Stimulated activated CD4-positive, alpha-beta T cell treated with anti-CD3 and anti-CD28 coated beads, Interleukin-4, amount 100 ng/mL, for 48 hours (primary cell): Measurements from ENCODE around the gene ZNF324B.
"Not testable (repeated sequence)": the region's sequence is repeated elsewhere in the genome, so short reads cannot be mapped to it uniquely, and the experiment has no call there.

Experiments
- DNase-seq, 2 donors: peaks; one replicate each; pipeline ENCODE4 v3.0.0-alpha.2; 2020; ENCODE audit warnings: low read depth in 2 of 2

ZNF324B gene

DNA sequence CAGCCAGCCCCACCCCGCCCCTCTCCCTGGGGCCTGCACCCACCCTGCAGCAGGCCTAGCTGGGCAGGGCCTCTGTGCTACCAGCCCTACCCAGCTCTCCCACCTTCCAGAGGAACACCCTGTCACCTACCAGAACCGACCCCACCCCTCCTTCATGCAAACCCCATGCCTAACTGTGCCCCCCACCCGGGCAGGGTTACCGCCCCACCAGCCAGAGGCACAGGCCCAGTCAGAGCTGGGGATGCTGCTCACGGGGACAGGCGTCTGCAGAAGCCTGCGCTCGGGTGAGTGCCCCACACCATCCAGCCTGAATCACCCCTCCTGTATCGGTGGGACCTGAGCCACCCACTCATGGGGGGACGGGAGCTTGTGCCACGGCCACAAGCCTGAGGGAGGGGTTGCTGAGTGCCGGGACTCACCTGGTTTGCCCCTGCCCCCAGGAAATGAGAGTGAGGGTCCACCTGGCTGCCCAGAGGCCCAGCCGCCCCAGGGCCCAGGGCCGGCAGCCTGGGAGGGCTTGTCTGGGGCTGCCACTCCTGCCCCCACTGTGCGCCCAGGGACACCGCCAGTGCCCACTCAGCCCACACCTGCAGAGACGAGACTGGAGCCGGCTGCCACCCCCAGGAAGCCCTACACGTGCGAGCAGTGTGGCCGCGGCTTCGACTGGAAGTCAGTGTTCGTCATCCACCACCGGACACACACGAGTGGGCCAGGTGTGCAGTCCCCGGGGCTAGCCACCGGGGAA, 28.5 kb downstream of the ZNF324B start:
- no peak for DNase-seq

GRCh38 chr19:58480481-58480830, 29.0 kb downstream of the ZNF324B start:
- DNase-seq: no peak

GRCh38 chr19:58480831-58481230, 29.4 kb downstream of the ZNF324B start:
- DNase-seq: no peak

GRCh38 chr19:58482372-58482771, 30.9 kb downstream of the ZNF324B start:
- no peak for DNase-seq

- no peak for DNase-seq
Observed at GRCh38 chr19:58483776-58484175, 32.4 kb downstream of the ZNF324B start.

DNA sequence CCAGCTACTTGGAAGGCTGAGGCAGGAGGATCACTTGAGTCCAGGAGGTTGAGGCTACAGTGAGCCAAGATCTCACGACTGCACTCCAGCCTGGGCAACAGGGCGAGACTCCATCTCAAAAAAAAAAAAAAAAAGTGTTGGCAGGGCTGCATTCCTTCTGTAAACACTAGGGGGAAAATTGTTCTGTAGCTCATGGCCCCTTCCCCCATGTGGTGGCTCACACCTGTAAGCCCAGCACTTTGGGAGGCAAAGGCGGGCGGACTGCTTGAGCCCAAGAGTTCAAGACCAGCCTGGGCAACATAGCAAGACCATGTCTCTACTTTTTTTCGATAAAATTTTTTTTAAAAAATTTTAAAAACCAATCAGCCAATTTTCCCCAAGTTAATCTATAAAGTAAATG, 32.9 kb downstream of the ZNF324B start:
- not testable (repeated sequence) for DNase-seq

DNA sequence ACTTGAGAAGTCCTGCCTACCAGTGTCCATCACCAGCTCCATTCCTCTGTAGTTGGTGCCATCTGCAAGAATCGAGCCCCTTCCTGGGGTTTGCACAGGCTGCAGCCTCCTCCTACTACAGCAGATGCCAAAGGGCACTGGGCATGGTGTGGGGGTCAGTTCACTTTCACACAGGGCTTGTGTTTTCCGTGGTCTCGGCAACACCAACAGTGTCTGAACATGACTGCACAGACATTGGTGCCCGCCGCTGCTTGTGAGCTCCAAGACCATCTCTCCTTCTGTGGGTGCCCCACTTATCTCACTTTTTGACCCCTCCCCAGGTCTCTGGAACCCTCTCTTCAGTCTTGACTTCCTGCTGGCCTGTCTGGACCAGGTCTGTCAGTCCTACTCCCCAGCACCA, 40.0 kb downstream of the ZNF324B start:
- DNase-seq: no peak

DNA sequence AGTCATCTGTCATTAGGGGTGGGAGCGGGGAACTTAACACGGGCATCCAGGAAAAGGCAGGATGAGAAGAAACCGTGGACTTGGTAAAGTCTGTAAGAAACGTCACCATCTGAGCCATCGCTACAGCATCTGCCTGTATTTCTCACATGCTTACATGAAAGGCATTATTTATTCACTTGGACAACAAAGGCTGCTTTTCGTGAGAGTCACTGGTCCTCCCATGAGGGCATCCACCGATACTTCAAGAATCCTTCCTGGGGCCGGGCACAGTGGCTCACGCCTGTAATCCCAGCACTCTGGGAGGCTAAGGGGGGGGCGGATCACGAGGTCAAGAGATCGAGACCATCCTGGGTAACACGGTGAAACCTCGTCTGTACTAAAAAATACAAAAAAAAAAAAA, 40.8 kb downstream of the ZNF324B start:
- no peak for DNase-seq

DNA sequence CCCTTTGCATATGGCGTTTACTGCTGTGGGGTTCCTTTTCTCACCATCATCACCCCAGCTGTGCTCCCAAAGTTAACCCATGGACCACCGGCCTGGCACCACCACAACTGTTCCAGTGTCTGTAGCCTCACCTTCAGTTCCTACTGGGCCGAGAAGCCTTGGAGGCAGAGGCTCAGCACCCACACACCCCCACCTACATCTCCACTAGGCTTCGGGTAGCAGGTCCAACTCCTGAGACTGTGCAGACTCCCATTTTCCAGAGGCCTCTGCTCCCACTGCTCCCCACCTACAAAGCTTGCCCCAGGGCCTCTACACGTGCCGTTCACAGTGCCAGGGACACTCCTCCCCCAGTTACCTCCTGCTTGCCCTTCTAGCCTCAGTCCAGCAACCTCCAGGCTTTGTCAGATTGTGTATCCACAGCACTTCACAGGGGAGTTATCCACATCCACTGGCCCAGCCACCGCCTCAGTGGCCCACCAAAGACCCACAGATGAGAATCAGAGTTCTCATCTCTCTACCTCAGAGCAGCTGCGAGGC, 46.3 kb downstream of the ZNF324B start:
- DNase-seq: no peak

- no peak for DNase-seq
Observed at GRCh38 chr19:58498316-58499020, 47.0 kb downstream of the ZNF324B start.

DNA sequence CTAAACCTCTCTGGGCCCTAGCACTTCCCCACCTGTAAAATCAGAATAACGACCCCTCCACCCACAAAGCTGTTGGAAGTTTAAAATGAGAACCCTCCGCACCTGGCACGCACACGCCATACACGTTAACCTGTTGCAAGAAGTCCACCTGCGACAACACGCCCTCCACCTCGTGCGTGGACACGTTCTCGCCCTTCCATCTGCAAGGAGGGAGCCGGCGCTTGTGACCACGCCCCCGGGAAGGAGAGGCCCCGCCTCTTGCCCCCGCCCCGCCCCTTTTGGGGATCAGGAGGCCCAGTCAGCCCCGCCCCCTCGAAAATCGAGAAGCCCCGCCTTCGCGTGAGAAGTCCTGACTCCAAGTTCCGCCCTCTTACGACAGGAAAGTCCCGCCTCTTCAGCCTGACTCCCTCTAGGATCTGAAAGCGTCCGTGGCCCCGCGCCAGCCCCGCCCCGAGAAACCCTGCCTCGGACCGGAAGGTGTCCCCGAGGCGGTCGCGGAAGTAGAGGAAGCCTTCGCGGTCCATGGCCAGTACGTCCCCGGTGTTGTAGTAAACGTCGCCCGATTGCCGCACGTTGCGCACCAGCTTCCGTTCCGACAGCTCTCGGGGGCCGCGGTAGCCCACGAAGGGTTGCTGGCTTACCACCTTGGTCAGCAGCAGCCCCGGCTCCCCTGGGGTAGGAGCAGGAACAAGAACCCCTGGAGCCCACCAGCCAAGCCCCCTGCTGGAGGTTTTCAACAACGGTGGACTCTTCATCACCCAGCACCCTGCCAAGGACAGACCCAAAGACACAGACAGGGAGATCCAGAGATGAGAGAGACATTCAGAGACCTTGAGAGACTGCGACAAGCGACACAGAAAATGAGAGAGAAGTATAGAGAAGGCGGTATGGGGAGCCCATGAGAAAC, 47.9 kb downstream of the ZNF324B start:
- peak; percentile 99 for DNase-seq

DNA sequence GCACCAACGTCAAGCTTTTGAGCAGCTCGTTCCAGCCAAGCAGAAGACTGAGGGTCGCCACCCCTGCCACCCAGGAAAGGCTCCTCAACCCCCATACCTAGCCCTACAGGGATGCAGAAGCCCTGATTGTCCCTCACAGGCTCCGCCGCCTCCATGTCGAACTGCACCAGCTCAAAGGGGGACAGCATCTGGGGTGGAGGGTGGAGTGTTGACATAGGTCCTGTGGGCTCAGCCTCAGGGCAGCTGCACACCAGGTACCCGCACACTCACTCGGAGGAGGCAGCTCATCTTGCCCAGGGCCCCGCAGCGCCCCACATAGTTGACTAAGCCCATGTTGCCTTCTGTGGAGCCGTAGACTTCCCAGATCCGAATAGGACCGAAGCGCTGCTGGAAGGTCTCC, 48.8 kb downstream of the ZNF324B start:
- no peak for DNase-seq
